Omental fat pad (tissue), 4 donors: ENCODE results near the gene PHF21B. TPM values are rescaled to one million over a fixed set of nuclear protein-coding genes. Genes with fewer than 3 reads are reported as not detected.
A peak's percentile ranks its signal among the peaks of the same experiment; 100 is the strongest.

Source experiments
- ATAC-seq: fragments of 150-250 bp; one replicate; pipeline ENCODE4 v1.9.1; 2016; ENCODE audit warnings: mild to moderate bottlenecking, moderate library complexity; ENCODE audit not compliant: low FRiP score
- DNase-seq: peaks from one replicate; pipeline ENCODE4 v3.0.0-alpha.2; 2019; ENCODE audit warnings: low spot score
- total RNA-seq, 4 donors: library from RNA; depleted of rRNA; stranded (reverse); fragments of >200 nt; gene quantifications; one replicate each; pipeline ENCODE4 v1.1.0, GENCODE V29; 2016
- TF ChIP-seq, protein P1 (sequence below), 3 donors: fragments of 450-650 bp; IDR thresholded peaks; one replicate each; pipeline ENCODE4 v1.5.1; 2016 to 2017; ENCODE audit warnings: antibody characterized with exemption in 3 of 3, mild to moderate bottlenecking in 3 of 3, moderate library complexity in 2 of 3

The PHF21B gene
- total RNA-seq, 4 donors from 2014 or later, result 0.44 TPM; not detected in 3

DNA sequence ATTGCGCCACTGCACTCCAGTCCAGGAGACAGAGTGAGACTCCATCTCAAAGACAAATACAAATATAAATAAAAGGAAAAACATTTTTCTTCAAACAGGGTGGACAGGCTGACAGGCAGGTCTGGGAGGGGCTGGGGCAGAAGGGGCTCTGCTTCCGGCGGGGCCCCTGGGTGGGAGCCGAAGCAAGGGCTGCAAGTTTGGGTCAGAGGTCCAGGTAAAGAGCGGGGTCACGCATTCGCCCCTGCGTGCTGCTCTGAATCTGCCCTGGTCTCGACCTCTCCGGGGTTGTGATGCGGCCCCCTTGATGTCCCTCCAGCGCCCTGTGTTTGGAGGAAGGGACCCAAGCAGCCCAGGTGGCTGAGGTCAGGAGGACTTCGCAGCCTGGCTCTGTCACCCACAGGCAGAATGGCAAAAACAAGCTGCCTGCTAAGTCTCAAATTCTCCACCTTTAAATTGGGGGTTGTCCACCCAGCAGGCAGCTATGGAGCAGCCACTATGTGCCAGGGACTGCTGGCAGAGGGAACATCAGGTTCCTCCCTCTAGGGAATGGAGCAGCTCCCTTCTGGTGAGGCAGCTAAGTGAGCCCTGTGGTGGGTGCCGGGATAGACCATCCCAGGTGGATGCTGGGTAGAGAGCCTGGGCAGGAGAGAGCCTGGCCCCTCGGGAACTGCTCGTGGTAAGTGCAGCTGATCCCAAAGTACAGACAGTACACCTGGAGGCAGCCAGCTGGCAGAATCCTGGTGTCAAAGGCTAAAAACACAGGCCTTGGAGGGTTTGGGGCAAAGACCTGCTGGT is 10.3 kb upstream of the PHF21B start:
- ATAC-seq, result no peak
- no peak for DNase-seq
- TF ChIP-seq, protein P1, sequence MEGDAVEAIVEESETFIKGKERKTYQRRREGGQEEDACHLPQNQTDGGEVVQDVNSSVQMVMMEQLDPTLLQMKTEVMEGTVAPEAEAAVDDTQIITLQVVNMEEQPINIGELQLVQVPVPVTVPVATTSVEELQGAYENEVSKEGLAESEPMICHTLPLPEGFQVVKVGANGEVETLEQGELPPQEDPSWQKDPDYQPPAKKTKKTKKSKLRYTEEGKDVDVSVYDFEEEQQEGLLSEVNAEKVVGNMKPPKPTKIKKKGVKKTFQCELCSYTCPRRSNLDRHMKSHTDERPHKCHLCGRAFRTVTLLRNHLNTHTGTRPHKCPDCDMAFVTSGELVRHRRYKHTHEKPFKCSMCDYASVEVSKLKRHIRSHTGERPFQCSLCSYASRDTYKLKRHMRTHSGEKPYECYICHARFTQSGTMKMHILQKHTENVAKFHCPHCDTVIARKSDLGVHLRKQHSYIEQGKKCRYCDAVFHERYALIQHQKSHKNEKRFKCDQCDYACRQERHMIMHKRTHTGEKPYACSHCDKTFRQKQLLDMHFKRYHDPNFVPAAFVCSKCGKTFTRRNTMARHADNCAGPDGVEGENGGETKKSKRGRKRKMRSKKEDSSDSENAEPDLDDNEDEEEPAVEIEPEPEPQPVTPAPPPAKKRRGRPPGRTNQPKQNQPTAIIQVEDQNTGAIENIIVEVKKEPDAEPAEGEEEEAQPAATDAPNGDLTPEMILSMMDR (IDR thresholded peaks at IDR 0.05), result no peak

- DNase-seq (no peak), ATAC-seq (no peak)
- TF ChIP-seq, protein P1 (IDR thresholded peaks at IDR 0.05), result no peak
Measured at GRCh38 chr22:45014654-45015053, 4.8 kb upstream of the PHF21B start.

DNA sequence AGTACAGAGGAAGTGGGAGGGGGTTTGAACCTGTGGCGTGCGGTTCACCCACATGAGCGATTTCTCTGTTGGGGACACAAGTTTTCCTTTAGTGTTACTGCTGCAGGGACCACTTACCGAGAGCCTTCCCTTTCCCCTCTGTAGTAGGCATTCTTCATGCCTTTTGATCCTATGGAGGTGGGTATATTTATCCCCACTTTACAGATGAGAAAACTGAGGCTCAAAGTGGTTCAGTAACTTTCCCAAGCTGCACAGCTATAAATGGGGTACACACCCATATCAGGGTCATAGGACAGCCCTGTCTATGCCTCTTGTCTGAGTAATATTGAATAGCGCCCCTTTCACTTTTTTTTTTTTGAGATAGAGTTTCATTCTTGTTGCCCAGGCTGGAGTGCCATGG is 3.3 kb upstream of the PHF21B start:
- ATAC-seq, result no peak
- no peak for DNase-seq
- TF ChIP-seq, protein P1 (IDR thresholded peaks at IDR 0.05), result no peak

DNA sequence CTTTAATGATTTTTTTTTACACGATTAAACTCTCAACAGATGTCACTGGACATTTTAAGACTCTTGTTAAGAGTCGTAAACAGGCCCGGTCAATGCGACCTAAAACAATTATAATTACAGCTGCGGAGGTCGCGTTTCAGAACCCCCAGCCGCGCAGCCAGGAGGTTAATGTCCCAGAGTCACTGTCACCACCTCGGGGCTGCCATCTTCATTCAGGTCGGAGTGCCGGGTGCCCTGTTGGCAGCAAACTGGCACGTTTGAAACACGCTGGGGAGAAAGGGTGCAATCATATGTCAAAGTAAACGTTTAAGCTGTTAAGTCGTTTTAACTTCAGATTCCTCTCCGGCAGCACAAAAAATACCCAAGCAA is 711 bp upstream of the PHF21B start:
- ATAC-seq, result no peak
- TF ChIP-seq, protein P1 (IDR thresholded peaks at IDR 0.05), result no peak
- DNase-seq, result no peak

DNA sequence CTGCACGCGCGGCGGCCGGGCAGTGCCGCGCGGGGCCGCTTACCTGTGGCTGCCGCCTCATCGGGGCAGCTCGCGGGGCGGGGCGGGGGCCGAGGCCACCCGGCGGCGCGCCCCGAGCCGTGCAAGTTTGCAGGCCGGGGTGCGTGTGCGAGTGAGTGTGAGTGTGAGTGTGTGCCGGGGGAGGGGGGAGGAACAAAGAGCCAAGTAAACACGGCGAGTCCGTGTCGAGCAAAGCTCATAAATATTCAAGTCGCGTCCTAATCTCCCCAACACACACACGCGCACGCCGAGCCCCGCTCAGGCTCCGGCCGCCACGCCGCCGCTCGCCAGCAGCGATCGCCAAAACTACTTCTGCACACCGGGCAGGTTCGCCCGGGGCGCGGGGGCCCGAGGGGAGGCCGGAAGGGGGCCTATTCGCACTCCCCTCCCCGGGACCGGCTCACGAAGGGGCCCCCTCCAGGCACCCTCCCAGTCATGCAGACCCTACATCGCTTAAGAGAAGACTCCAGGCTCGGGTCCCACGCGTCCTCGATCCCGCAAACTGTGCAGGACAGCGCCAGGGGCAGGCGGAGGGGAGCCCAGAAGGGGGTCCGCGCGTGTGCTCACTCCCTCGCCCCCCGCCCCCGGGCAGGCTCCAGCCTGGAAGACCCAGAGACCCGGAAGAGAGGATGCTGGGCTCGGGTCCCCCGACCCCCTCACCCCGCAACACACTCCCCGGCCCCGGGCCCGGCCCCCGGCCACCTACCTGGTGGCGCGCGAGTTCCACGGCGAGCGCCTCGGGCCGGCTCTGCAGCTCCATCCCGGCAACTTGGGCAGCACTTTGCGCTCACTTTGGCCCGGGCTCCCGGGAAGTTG is 827 bp downstream of the PHF21B start:
- ATAC-seq (peak; percentile 25), DNase-seq (no peak)
- TF ChIP-seq, protein P1 (IDR thresholded peaks at IDR 0.05), result no peak

DNA sequence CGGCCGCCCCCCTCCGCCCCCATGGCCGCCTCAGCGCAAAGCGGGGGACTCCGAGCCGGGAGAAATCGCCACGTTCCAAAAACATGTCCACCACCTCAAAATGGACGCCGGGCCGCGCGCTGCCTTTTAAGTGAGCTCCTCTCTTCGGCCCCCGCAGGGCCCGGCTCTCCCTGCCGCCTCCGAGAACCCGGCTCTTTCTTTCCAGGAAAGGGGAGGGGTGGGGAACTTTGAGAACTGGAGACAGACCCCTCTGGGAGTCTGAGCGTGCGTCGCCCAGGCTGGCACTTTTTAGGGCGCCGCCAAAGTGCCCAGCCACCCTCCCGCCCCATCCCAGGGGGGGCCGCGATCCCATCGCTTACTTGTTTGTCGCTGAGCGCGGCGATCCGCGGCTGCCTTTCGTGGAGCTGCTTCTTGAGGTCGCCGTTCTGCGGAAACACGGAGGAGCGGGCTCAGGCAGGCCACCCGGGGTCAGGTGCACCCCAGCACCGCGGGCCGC is 1.6 kb downstream of the PHF21B start:
- no peak for DNase-seq
- TF ChIP-seq, protein P1 (IDR thresholded peaks at IDR 0.05), result no peak
- ATAC-seq, result no peak
